Measurements from ENCODE around the gene DDX31.

DDX31 gene

DNA sequence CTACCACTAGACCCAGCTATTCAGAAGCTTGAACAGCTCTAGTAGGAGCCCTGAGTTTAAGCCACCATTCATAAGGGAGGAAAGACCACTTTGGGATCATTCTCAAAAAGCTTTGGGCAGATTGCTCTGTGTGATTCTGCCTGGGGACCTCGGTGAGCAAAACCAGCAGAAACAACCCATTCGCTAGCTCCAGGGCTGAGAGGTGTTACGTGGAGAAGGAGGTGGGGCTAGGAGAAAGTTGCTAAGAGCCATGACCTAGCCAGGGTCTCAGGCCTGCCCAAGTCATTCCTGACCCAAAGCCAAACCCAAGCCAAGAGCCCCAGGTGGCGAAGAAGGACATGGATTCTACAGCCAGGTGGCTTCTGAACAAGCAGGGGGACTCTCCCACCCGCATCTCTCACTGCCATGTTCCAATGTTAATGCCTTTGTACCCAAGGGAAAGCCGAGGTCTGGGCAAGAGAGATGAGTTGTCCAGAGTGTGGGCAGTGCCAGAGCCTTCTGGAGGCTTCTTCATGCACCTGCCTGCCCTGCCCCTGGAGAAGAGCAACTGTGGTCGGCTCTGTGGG, 91.3 kb downstream of the DDX31 start:
- Histone ChIP-seq H3K36me3 (ENCODE audit: control insufficient read depth, insufficient read depth, low read length) (no peaks in the 10 kb centered on the region), H3K4me3 (replicated peaks; ENCODE audit: low read depth, low read length) (no peak overlapping the region), H3K27me3 (replicated peaks; ENCODE audit: control insufficient read depth, insufficient read depth, low read length) (peaks cover 3% of the 10 kb centered on the region; the same call in 1 of the 2 replicates)
- TF ChIP-seq, protein P1, sequence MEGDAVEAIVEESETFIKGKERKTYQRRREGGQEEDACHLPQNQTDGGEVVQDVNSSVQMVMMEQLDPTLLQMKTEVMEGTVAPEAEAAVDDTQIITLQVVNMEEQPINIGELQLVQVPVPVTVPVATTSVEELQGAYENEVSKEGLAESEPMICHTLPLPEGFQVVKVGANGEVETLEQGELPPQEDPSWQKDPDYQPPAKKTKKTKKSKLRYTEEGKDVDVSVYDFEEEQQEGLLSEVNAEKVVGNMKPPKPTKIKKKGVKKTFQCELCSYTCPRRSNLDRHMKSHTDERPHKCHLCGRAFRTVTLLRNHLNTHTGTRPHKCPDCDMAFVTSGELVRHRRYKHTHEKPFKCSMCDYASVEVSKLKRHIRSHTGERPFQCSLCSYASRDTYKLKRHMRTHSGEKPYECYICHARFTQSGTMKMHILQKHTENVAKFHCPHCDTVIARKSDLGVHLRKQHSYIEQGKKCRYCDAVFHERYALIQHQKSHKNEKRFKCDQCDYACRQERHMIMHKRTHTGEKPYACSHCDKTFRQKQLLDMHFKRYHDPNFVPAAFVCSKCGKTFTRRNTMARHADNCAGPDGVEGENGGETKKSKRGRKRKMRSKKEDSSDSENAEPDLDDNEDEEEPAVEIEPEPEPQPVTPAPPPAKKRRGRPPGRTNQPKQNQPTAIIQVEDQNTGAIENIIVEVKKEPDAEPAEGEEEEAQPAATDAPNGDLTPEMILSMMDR (IDR thresholded peaks at IDR 0.05; ENCODE audit: insufficient read depth, low read length, poor library complexity, severe bottlenecking): no peak
- no peak for DNase-seq (ENCODE audit: extremely low read depth, insufficient read length)

DNA sequence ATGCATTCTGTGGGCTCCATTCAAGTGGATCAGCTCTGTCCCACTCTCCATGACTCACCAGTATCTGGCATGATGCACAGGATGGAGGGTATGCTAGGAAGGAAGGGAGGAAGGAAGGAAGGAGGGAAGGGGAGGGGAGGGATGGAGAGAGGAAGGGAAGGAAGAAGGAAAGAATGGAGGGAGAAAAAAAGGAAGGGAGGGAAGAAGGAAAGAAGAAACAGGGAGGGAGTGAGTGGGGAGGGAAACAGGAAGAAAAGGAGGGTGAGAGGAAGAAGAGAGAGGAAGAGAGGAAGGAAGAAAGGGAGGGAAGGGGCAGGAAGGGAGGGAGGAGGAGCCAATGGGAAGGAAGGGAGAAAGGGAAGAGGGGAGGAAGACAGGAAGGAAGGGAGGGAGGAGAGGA, 92.7 kb downstream of the DDX31 start:
- TF ChIP-seq, protein P1 (IDR thresholded peaks at IDR 0.05; ENCODE audit: insufficient read depth, low read length, poor library complexity, severe bottlenecking): no peak
- Histone ChIP-seq H3K36me3 (ENCODE audit: control insufficient read depth, insufficient read depth, low read length) (no peaks in the 10 kb centered on the region), H3K27me3 (replicated peaks; ENCODE audit: control insufficient read depth, insufficient read depth, low read length) (no peaks in the 10 kb centered on the region; the same call in 1 of the 2 replicates), H3K4me3 (replicated peaks; ENCODE audit: low read depth, low read length) (no peak overlapping the region)
- DNase-seq (ENCODE audit: extremely low read depth, insufficient read length): no peak

DNA sequence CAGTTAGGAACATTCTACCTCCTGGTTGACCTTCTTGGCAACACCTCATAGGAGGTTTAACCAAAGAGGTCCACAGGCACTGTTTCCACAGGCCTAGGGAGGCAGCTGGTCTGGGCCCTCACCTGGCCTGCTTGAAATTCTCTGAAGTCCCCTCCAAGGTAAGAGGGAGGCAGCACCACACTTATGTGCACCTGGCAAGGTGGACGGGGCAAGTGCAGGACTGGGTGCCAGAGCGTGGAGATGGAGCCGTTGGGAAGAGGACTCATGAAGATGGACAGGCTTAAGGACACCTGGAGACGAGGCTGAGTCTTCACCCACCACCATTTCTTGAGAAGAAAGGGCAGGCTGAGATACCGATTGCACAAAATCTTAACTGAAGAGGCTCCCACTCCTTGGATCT, 94.0 kb downstream of the DDX31 start:
- Histone ChIP-seq H3K4me3 (replicated peaks; ENCODE audit: low read depth, low read length) (no peak overlapping the region), H3K36me3 (ENCODE audit: control insufficient read depth, insufficient read depth, low read length) (no peaks in the 10 kb centered on the region), H3K27me3 (replicated peaks; ENCODE audit: control insufficient read depth, insufficient read depth, low read length) (no peaks in the 10 kb centered on the region; the same call in 1 of the 2 replicates)
- DNase-seq (ENCODE audit: extremely low read depth, insufficient read length): no peak
- TF ChIP-seq, protein P1 (IDR thresholded peaks at IDR 0.05; ENCODE audit: insufficient read depth, low read length, poor library complexity, severe bottlenecking): no peak

DNA sequence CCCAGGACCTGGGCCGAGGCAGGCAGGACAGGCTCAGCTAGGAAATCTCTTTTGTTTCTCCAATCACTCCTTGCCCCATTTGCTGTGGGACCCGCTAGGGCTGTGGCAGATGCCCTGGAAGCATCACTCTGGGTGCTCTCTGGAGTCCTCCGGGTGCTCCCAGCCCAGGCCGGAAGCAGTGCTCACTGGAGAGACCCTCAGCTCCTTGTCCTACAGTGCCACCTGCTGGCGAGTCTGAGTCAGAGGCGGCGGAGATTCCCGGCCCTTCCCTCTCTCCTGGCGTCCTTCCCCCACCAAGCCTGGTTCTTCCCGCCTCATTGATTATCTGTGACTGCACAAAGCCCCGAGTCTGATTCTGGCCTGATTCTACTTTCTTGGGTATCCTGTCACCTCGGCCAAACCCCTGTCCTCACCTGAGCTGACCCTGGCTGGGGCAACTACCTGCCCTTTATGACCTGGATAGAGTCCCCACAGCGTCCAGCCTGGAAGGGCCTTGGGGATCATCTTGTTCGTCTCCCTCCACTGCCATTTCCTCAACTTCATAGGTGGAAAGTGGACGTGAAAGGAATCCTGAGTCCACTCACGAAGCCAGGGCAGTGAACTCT, 94.7 kb downstream of the DDX31 start:
- TF ChIP-seq, protein P1 (IDR thresholded peaks at IDR 0.05; ENCODE audit: insufficient read depth, low read length, poor library complexity, severe bottlenecking): peak; percentile 76
- no peak for DNase-seq (ENCODE audit: extremely low read depth, insufficient read length)
- H3K27me3 ChIP-seq (replicated peaks; ENCODE audit: control insufficient read depth, insufficient read depth, low read length): no peaks in the 10 kb centered on the region; the same call in 1 of the 2 replicates
- H3K4me3 ChIP-seq (replicated peaks; ENCODE audit: low read depth, low read length): no peak overlapping the region
- H3K36me3 ChIP-seq (ENCODE audit: control insufficient read depth, insufficient read depth, low read length): no peaks in the 10 kb centered on the region

DNA sequence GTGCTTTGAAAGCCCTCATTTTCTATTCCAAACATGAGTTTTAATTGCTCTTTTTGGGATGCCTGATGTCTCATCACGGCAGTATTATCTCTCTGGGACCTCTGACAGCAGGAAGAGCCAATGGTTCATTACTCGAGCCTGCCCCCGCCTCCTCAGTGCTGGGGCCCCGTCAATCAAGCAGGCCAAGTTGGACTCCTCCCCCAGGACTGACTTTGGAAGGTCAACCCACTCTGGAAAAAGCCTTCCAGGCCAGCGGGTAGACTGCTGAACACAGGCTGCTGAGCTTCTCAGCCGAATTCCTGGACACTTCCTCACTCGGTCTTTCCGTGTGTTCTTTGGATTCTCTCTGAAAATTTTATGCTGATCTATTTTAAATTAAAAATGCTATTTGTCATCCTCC, 96.9 kb downstream of the DDX31 start:
- H3K36me3 ChIP-seq (ENCODE audit: control insufficient read depth, insufficient read depth, low read length): no peaks in the 10 kb centered on the region
- no peak overlapping the region for H3K4me3 ChIP-seq (replicated peaks; ENCODE audit: low read depth, low read length)
- no peak for DNase-seq (ENCODE audit: extremely low read depth, insufficient read length)
- TF ChIP-seq, protein P1 (IDR thresholded peaks at IDR 0.05; ENCODE audit: insufficient read depth, low read length, poor library complexity, severe bottlenecking): no peak
- no peaks in the 10 kb centered on the region; the same call in 1 of the 2 replicates for H3K27me3 ChIP-seq (replicated peaks; ENCODE audit: control insufficient read depth, insufficient read depth, low read length)

Measured in GM06990 (cell line).